Karpas-422 (cell line): Measurements from ENCODE around the gene IFNE. TPM values are rescaled to one million over a fixed set of nuclear protein-coding genes. Genes with fewer than 3 reads are reported as not detected.

Experiments used
- DNase-seq: peaks from one replicate; pipeline ENCODE4 v3.0.0-alpha.2; 2015
- H2AFZ ChIP-seq: fragments of 200-600 bp; sonication (generic); 2 replicates; pipeline ENCODE4 v1.6.1; 2014; ENCODE audit warnings: antibody characterized with exemption, low read length, mixed read lengths
- H3K27ac ChIP-seq: fragments of 200-600 bp; sonication (generic); 2 replicates; pipeline ENCODE4 v1.5.1; 2014; ENCODE audit warnings: mild to moderate bottlenecking, low read length, moderate library complexity
- H3K27me3 ChIP-seq: fragments of 200-600 bp; sonication (generic); 2 replicates; pipeline ENCODE4 v1.6.1; 2014; ENCODE audit warnings: low read length, mixed read lengths
- H3K36me3 ChIP-seq: fragments of 200-600 bp; sonication (generic); 2 replicates; pipeline ENCODE4 v1.6.1; 2014; ENCODE audit warnings: low read length, mixed read lengths; ENCODE audit not compliant: insufficient read depth
- H3K4me1 ChIP-seq: fragments of 200-600 bp; sonication (generic); 2 replicates; pipeline ENCODE4 v1.6.1; 2014; ENCODE audit warnings: mild to moderate bottlenecking, low read length, mixed read lengths
- H3K4me2 ChIP-seq: fragments of 200-600 bp; sonication (generic); 2 replicates; pipeline ENCODE4 v1.6.1; 2014; ENCODE audit warnings: low read length, low read depth, mild to moderate bottlenecking; ENCODE audit not compliant: poor library complexity, severe bottlenecking
- H3K4me3 ChIP-seq: fragments of 200-600 bp; sonication (generic); 2 replicates; pipeline ENCODE4 v1.5.1; 2014; ENCODE audit warnings: mild to moderate bottlenecking, antibody characterized with exemption, low read length, mixed read lengths
- H3K79me2 ChIP-seq: fragments of 200-600 bp; sonication (generic); 2 replicates; pipeline ENCODE4 v1.6.1; 2014; ENCODE audit warnings: mild to moderate bottlenecking, low read length, mixed read lengths
- H3K9ac ChIP-seq: fragments of 200-600 bp; sonication (generic); 2 replicates; pipeline ENCODE4 v1.6.0; 2014; ENCODE audit warnings: low read length
- H3K9me2 ChIP-seq: fragments of 200-600 bp; sonication (generic), shearing (Covaris generic); replicated peaks from 2 replicates; pipeline ENCODE4 v1.6.0; 2014; ENCODE audit warnings: mild to moderate bottlenecking, low read length, moderate library complexity; ENCODE audit not compliant: insufficient read depth
- H3K9me3 ChIP-seq: fragments of 300-700, 200-600 bp; sonication (generic); 2 replicates; pipeline ENCODE4 v1.6.1; 2014; ENCODE audit warnings: low read length, mixed read lengths
- H4K20me1 ChIP-seq: fragments of 200-600 bp; sonication (generic); 2 replicates; pipeline ENCODE4 v1.6.1; 2014; ENCODE audit warnings: mild to moderate bottlenecking, antibody characterized with exemption, low read length, low read depth; ENCODE audit not compliant: insufficient read depth
- total RNA-seq: library from RNA; depleted of rRNA; stranded (reverse); fragments of >200 nt; shearing (Covaris generic); gene quantifications from 2 replicates; pipeline ENCODE4 v1.2.3, GENCODE V29; 2014; ENCODE audit warnings: low replicate concordance

IFNE gene
- total RNA-seq, 1 experiment from 2014 or later, result not detected

- no peaks in the 10 kb centered on the region for H3K36me3 ChIP-seq
- H4K20me1 ChIP-seq, result no peaks in the 10 kb centered on the region
- no peaks in the 10 kb centered on the region for H3K79me2 ChIP-seq
- no peaks in the 10 kb centered on the region for H3K27me3 ChIP-seq
- H3K9me3 ChIP-seq, result no peaks in the 10 kb centered on the region
- no peak overlapping the region for H3K27ac ChIP-seq
- DNase-seq, result no peak
- no peak overlapping the region for H3K4me2 ChIP-seq
- H2AFZ ChIP-seq, result no peak overlapping the region
- H3K9ac ChIP-seq, result no peak overlapping the region
- no peaks in the 10 kb centered on the region for H3K9me2 ChIP-seq
- no peaks in the 10 kb centered on the region for H3K4me1 ChIP-seq
- H3K4me3 ChIP-seq, result no peak overlapping the region
These were observed 23.5 kb upstream of the IFNE start for GRCh38 chr9:21505425-21506179.

- no peaks in the 10 kb centered on the region for H3K9me3 ChIP-seq
- no peak for DNase-seq
- no peaks in the 10 kb centered on the region for H4K20me1 ChIP-seq
- no peak overlapping the region for H3K4me2 ChIP-seq
- H3K4me3 ChIP-seq, result no peak overlapping the region
- no peaks in the 10 kb centered on the region for H3K79me2 ChIP-seq
- no peak overlapping the region for H2AFZ ChIP-seq
- no peaks in the 10 kb centered on the region for H3K9me2 ChIP-seq
- no peak overlapping the region for H3K27ac ChIP-seq
- no peaks in the 10 kb centered on the region for H3K4me1 ChIP-seq
- no peaks in the 10 kb centered on the region for H3K27me3 ChIP-seq
- no peaks in the 10 kb centered on the region for H3K36me3 ChIP-seq
- H3K9ac ChIP-seq, result no peak overlapping the region
These were observed 22.8 kb upstream of the IFNE start for GRCh38 chr9:21504894-21505293.

- Histone ChIP-seq H3K27ac (no peak overlapping the region), H3K9ac (no peak overlapping the region), H3K4me1 (no peaks in the 10 kb centered on the region), H4K20me1 (no peaks in the 10 kb centered on the region), H3K4me3 (no peak overlapping the region), H3K36me3 (no peaks in the 10 kb centered on the region), H3K79me2 (no peaks in the 10 kb centered on the region), H3K9me2 (no peaks in the 10 kb centered on the region), H3K9me3 (no peaks in the 10 kb centered on the region), H2AFZ (no peak overlapping the region), H3K27me3 (no peaks in the 10 kb centered on the region), H3K4me2 (no peak overlapping the region)
- no peak for DNase-seq
These were observed 22.0 kb upstream of the IFNE start for GRCh38 chr9:21504113-21504512.

GRCh38 chr9:21502586-21502985 lies 20.5 kb upstream of the IFNE start:
- Histone ChIP-seq H4K20me1 (no peaks in the 10 kb centered on the region), H3K79me2 (no peaks in the 10 kb centered on the region), H2AFZ (no peak overlapping the region), H3K27me3 (no peaks in the 10 kb centered on the region), H3K4me3 (no peak overlapping the region), H3K27ac (no peak overlapping the region), H3K4me2 (no peak overlapping the region), H3K9ac (no peak overlapping the region), H3K4me1 (no peaks in the 10 kb centered on the region), H3K9me2 (no peaks in the 10 kb centered on the region), H3K9me3 (no peaks in the 10 kb centered on the region), H3K36me3 (no peaks in the 10 kb centered on the region)
- DNase-seq, result no peak

GRCh38 chr9:21499912-21500311 lies 17.8 kb upstream of the IFNE start:
- Histone ChIP-seq H2AFZ (no peak overlapping the region), H3K4me2 (no peak overlapping the region), H3K4me1 (no peaks in the 10 kb centered on the region), H3K9ac (no peak overlapping the region), H3K27me3 (no peaks in the 10 kb centered on the region), H3K36me3 (no peaks in the 10 kb centered on the region), H3K4me3 (no peak overlapping the region), H3K79me2 (no peaks in the 10 kb centered on the region), H3K9me2 (no peaks in the 10 kb centered on the region), H4K20me1 (no peaks in the 10 kb centered on the region), H3K9me3 (no peaks in the 10 kb centered on the region), H3K27ac (no peak overlapping the region)
- DNase-seq, result no peak

GRCh38 chr9:21491756-21492155 lies 9.6 kb upstream of the IFNE start:
- Histone ChIP-seq H2AFZ (no peak overlapping the region), H3K4me1 (no peaks in the 10 kb centered on the region), H3K4me2 (no peak overlapping the region), H3K4me3 (no peak overlapping the region), H3K9ac (no peak overlapping the region), H3K79me2 (no peaks in the 10 kb centered on the region), H3K27ac (no peak overlapping the region), H4K20me1 (no peaks in the 10 kb centered on the region), H3K9me3 (no peaks in the 10 kb centered on the region), H3K27me3 (no peaks in the 10 kb centered on the region), H3K36me3 (no peaks in the 10 kb centered on the region), H3K9me2 (no peaks in the 10 kb centered on the region)
- DNase-seq, result no peak

GRCh38 chr9:21481470-21482056 lies 550 bp downstream of the IFNE start:
- H3K4me3 ChIP-seq, result no peak overlapping the region
- no peaks in the 10 kb centered on the region for H3K36me3 ChIP-seq
- no peak overlapping the region for H3K27ac ChIP-seq
- no peaks in the 10 kb centered on the region for H3K9me2 ChIP-seq
- no peaks in the 10 kb centered on the region for H3K4me1 ChIP-seq
- H4K20me1 ChIP-seq, result no peaks in the 10 kb centered on the region
- no peak overlapping the region for H3K9ac ChIP-seq
- H3K9me3 ChIP-seq, result no peaks in the 10 kb centered on the region
- H3K79me2 ChIP-seq, result no peaks in the 10 kb centered on the region
- no peaks in the 10 kb centered on the region for H3K27me3 ChIP-seq
- DNase-seq, result no peak
- no peak overlapping the region for H2AFZ ChIP-seq
- H3K4me2 ChIP-seq, result no peak overlapping the region

GRCh38 chr9:21479152-21479702 lies 2.9 kb downstream of the IFNE start:
- H3K4me3 ChIP-seq, result no peak overlapping the region
- no peak overlapping the region for H3K9ac ChIP-seq
- no peaks in the 10 kb centered on the region for H3K36me3 ChIP-seq
- H3K79me2 ChIP-seq, result no peaks in the 10 kb centered on the region
- no peaks in the 10 kb centered on the region for H3K9me3 ChIP-seq
- H3K27ac ChIP-seq, result no peak overlapping the region
- no peaks in the 10 kb centered on the region for H3K4me1 ChIP-seq
- H3K9me2 ChIP-seq, result no peaks in the 10 kb centered on the region
- H3K4me2 ChIP-seq, result no peak overlapping the region
- no peaks in the 10 kb centered on the region for H3K27me3 ChIP-seq
- no peaks in the 10 kb centered on the region for H4K20me1 ChIP-seq
- DNase-seq, result no peak
- H2AFZ ChIP-seq, result no peak overlapping the region
